Upper lobe of left lung (tissue), 4 donors: ENCODE results near the gene SEMA5A.

Source experiments
- EP300 ChIP-seq, 4 donors: sonication (generic); formaldehyde crosslinking; IDR thresholded peaks; one replicate each; pipeline ENCODE4 v1.5.1; 2017; ENCODE audit warnings: antibody characterized with exemption in 4 of 4, control low read depth in 2 of 4
- POLR2A ChIP-seq, 4 donors: fragments of 450-650 bp; IDR thresholded peaks; one replicate each; pipeline ENCODE4 v1.5.1; 2016 to 2017; ENCODE audit warnings: antibody characterized with exemption in 4 of 4, mild to moderate bottlenecking in 2 of 4
- POLR2AphosphoS5 ChIP-seq, 2 donors: sonication (generic); formaldehyde crosslinking; IDR thresholded peaks; one replicate each; pipeline ENCODE4 v1.5.1; 2017; ENCODE audit warnings: antibody characterized with exemption in 2 of 2
- TF ChIP-seq, protein P1 (sequence below), 6 experiments: fragments of 450-650 bp in 4 of 6; fragments of 200-600 bp in 2 of 6; sonication (generic) in 2 of 6; IDR thresholded peaks; one replicate each; pipeline ENCODE4 v1.5.1; 2016 to 2019; ENCODE audit warnings: antibody characterized with exemption in 6 of 6

GRCh38 chr5:9567039-9567438 lies 21.2 kb upstream of the SEMA5A start:
- TF ChIP-seq, protein P1, sequence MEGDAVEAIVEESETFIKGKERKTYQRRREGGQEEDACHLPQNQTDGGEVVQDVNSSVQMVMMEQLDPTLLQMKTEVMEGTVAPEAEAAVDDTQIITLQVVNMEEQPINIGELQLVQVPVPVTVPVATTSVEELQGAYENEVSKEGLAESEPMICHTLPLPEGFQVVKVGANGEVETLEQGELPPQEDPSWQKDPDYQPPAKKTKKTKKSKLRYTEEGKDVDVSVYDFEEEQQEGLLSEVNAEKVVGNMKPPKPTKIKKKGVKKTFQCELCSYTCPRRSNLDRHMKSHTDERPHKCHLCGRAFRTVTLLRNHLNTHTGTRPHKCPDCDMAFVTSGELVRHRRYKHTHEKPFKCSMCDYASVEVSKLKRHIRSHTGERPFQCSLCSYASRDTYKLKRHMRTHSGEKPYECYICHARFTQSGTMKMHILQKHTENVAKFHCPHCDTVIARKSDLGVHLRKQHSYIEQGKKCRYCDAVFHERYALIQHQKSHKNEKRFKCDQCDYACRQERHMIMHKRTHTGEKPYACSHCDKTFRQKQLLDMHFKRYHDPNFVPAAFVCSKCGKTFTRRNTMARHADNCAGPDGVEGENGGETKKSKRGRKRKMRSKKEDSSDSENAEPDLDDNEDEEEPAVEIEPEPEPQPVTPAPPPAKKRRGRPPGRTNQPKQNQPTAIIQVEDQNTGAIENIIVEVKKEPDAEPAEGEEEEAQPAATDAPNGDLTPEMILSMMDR (IDR thresholded peaks at IDR 0.05) = no peak
- no peak for TF ChIP-seq POLR2A (IDR thresholded peaks at IDR 0.05)
- no peak for TF ChIP-seq POLR2AphosphoS5 (IDR thresholded peaks at IDR 0.05)
- no peak for TF ChIP-seq EP300 (IDR thresholded peaks at IDR 0.05)
